Lower leg skin (tissue), 4 donors: Measurements from ENCODE around the gene MGAT4A. TPM values are rescaled to one million over a fixed set of nuclear protein-coding genes. Genes with fewer than 3 reads are reported as not detected.

Experiments used
- DNase-seq, 2 donors: peaks; one replicate each; pipeline ENCODE4 v3.0.0-alpha.2; 2019; ENCODE audit warnings: low spot score in 2 of 2
- H3K4me3 ChIP-seq: fragments of 200-600 bp; sonication (generic); 2 replicates; pipeline ENCODE4 v1.5.1; 2017; ENCODE audit warnings: mild to moderate bottlenecking, low read depth; ENCODE audit not compliant: poor library complexity, severe bottlenecking
- CTCF ChIP-seq, 3 donors: fragments of 450-650 bp; IDR thresholded peaks; one replicate each; pipeline ENCODE4 v1.5.1; 2016; ENCODE audit warnings: antibody characterized with exemption in 3 of 3, mild to moderate bottlenecking in 3 of 3, moderate library complexity in 2 of 3
- POLR2A ChIP-seq, 2 donors: fragments of 450-650 bp; IDR thresholded peaks; one replicate each; pipeline ENCODE4 v1.6.1; 2016 to 2017; ENCODE audit warnings: antibody characterized with exemption in 2 of 2, mild to moderate bottlenecking in 1 of 2, moderate library complexity in 1 of 2
- WGBS, 2 donors: methylation state at CpG; one replicate each; pipeline ENCODE4 v1.1.5; 2018; 5-methylcytosine and 5-hydroxymethylcytosine counted together
- intact Hi-C: fragments of 100-400 bp; cut with DNase I; formaldehyde crosslinking; loops from one replicate; pipeline ENCODE4 v1.15.0; 2023; ENCODE audit warnings: low total_unique reads
- total RNA-seq, 4 donors: library from RNA; depleted of rRNA; stranded (reverse); fragments of >200 nt; gene quantifications; one replicate each; pipeline ENCODE4 v1.1.0, GENCODE V29; 2016

MGAT4A gene
- total RNA-seq, 4 donors from 2014 or later: 7.3 to 24.9 (median 14.2) TPM

- no peak for DNase-seq
- TF ChIP-seq POLR2A (IDR thresholded peaks at IDR 0.05): no peak
- TF ChIP-seq CTCF (IDR thresholded peaks at IDR 0.05): no peak
- intact Hi-C loops: no loop called here
- WGBS, 2 donors: 76 to 83% methylated on average over 5 of the region's 5 CpGs
- no peak overlapping the region for H3K4me3 ChIP-seq
Observed at GRCh38 chr2:98615481-98615880, 115.5 kb downstream of the MGAT4A start.

GRCh38 chr2:98614024-98614739, 116.8 kb downstream of the MGAT4A start:
- no peak for TF ChIP-seq CTCF (IDR thresholded peaks at IDR 0.05)
- TF ChIP-seq POLR2A (IDR thresholded peaks at IDR 0.05): no peak
- H3K4me3 ChIP-seq: no peak overlapping the region
- intact Hi-C loops: no loop called here
- DNase-seq: no peak
- 88 to 96% methylated on average over 9 of the region's 9 CpGs for WGBS, 2 donors

GRCh38 chr2:98608962-98609604, 121.8 kb downstream of the MGAT4A start:
- no peak for DNase-seq
- TF ChIP-seq POLR2A (IDR thresholded peaks at IDR 0.05): no peak
- TF ChIP-seq CTCF (IDR thresholded peaks at IDR 0.05): no peak
- intact Hi-C loops: no loop called here
- H3K4me3 ChIP-seq: peak overlapping the region; percentile 83
- 1 to 3% methylated on average over 29 of the region's 29 CpGs for WGBS, 2 donors

GRCh38 chr2:98608116-98608961, 122.6 kb downstream of the MGAT4A start, which contains the start of the genes COA5 and UNC50:
TSS of gene COA5 (minus strand) at chr2:98608512. CDS start at chr2:98608405, 107 bp downstream.
TSS of gene UNC50 (plus strand) at chr2:98608589. CDS start at chr2:98609760, 1,171 bp downstream.
- intact Hi-C loops: no loop called here
- TF ChIP-seq CTCF (IDR thresholded peaks at IDR 0.05): no peak
- peak in 1 of 2 donors; percentile 51 for TF ChIP-seq POLR2A (IDR thresholded peaks at IDR 0.05)
- DNase-seq: peak; percentile 84 to 97
- WGBS, 2 donors: 0% methylated on average over 19 to 87 of the region's 93 CpGs
- H3K4me3 ChIP-seq: peak within 1 kb of the TSS; percentile 83

GRCh38 chr2:98607741-98608115, 123.2 kb downstream of the MGAT4A start:
- 2 to 6% methylated on average over 7 of the region's 7 CpGs for WGBS, 2 donors
- no peak for DNase-seq
- intact Hi-C loops: no loop called here
- TF ChIP-seq POLR2A (IDR thresholded peaks at IDR 0.05): no peak
- TF ChIP-seq CTCF (IDR thresholded peaks at IDR 0.05): no peak
- peak overlapping the region; percentile 83 for H3K4me3 ChIP-seq
